HG02759 (cell line): ENCODE results near the gene ZDHHC12.

Experiments
- ATAC-seq: cut with Tn5 transposase; IDR thresholded peaks from one replicate; pipeline ENCODE4 v1.9.1; 2021; ENCODE audit warnings: mild to moderate bottlenecking, moderate library complexity; ENCODE audit not compliant: unreplicated experiment

The ZDHHC12 gene, protein sequence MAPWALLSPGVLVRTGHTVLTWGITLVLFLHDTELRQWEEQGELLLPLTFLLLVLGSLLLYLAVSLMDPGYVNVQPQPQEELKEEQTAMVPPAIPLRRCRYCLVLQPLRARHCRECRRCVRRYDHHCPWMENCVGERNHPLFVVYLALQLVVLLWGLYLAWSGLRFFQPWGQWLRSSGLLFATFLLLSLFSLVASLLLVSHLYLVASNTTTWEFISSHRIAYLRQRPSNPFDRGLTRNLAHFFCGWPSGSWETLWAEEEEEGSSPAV

DNA sequence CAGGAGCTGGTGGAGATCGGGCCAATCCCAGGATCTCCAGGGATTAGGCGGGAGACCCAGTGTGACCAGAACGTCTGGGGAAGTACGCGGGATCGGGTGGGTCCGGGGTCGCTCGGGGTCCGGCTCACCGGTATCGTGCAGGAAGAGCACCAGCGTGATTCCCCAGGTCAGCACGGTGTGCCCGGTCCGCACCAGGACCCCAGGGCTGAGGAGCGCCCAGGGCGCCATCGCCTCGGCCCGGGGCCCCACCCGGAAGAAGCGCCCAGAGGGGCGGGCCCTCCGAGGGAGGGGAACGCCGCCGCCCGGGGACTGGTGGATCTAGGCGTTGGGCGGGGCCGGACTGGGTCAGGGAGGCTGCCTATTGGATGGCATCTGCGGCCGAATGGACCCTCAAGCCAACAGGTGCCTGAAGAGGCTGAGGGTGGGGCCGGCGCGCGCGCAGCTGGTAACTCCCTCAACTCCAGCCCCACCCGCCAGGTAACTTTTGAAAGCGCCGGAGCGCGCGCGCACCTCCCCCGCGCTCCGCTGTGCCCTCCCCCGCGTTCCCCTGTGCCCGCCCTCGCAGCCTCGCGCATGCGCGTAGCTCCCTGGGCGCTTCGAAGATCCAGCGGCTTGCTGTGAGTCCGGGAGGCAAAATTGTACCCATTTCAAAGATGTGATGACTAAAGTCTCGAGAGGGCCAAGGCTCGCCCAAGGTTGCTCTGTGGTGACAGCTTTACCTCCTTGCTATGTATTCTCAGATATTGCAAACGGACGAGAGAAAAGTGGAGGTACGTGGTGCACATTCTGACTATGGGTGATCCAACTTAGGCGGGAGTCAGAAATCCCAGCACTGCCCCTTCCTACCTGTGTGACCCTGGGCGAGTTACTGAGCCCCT is at the start of gene ZDHHC12:
TSS of gene ZDHHC12 (minus strand) at position 262 of the 878 bp plus-strand sequence. CDS start at position 228, 34 bp downstream.
- ATAC-seq: peak; percentile 95

- ATAC-seq: no peak
These were observed 49.1 kb upstream of the ZDHHC12 start for GRCh38 chr9:128773049-128773448.

- peak; percentile 96 for ATAC-seq
These were observed 48.0 kb upstream of the ZDHHC12 start, which contains the start of gene ZER1 for GRCh38 chr9:128771745-128772519. TSS of gene ZER1 (minus strand) at chr9:128771927. CDS start at chr9:128755565, 16,362 bp downstream.

- peak; percentile 34 for ATAC-seq
These were observed 47.3 kb upstream of the ZDHHC12 start for GRCh38 chr9:128771094-128771721.

GRCh38 chr9:128770286-128771030 is 46.5 kb upstream of the ZDHHC12 start:
- ATAC-seq: no peak

GRCh38 chr9:128768606-128769005 is 44.7 kb upstream of the ZDHHC12 start:
- no peak for ATAC-seq

DNA sequence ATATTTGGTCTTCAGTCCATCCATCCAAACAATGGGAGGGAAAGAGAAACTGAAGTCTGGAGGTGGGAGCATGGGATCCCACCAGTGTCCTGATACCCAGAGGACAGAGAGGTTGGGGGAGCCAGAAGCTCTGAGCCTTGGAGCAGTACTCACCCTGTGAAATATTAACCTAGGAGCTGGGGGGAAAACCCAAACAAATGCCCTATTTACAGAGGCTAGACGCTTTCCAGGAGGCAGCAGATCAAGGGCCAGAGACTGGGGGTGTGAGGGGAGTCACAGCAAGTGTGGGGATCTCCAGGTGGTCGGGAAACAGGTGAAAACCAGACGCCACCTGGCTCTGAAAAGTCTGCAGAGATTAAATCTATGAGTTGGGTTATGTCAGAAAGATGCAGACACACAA is 41.6 kb upstream of the ZDHHC12 start:
- no peak for ATAC-seq

- ATAC-seq: no peak
These were observed 40.4 kb upstream of the ZDHHC12 start for GRCh38 chr9:128764361-128764760.

GRCh38 chr9:128762671-128763449 is 38.9 kb upstream of the ZDHHC12 start:
- no peak for ATAC-seq

- no peak for ATAC-seq
These were observed 33.7 kb upstream of the ZDHHC12 start for GRCh38 chr9:128757602-128758001.

DNA sequence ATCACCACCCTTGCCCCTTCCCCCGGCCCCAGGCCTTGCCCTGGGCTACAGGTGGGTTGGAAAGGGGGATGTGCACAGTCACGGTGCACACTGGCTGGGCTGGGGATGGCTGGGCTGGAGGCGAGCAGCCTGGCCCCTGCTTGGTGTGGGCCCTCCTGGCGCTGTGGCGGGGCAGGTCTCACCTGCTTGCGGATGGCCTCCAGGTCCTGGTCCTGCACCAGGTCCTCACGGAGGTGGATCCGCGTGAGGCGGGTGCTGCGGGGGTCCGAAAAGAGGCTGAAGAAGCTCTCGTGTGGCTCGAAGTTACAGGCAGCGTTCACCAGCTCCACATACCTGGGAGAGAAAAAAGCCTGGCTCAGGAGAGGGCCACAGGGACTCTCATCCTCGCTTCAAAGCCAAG is 29.7 kb upstream of the ZDHHC12 start:
- no peak for ATAC-seq

DNA sequence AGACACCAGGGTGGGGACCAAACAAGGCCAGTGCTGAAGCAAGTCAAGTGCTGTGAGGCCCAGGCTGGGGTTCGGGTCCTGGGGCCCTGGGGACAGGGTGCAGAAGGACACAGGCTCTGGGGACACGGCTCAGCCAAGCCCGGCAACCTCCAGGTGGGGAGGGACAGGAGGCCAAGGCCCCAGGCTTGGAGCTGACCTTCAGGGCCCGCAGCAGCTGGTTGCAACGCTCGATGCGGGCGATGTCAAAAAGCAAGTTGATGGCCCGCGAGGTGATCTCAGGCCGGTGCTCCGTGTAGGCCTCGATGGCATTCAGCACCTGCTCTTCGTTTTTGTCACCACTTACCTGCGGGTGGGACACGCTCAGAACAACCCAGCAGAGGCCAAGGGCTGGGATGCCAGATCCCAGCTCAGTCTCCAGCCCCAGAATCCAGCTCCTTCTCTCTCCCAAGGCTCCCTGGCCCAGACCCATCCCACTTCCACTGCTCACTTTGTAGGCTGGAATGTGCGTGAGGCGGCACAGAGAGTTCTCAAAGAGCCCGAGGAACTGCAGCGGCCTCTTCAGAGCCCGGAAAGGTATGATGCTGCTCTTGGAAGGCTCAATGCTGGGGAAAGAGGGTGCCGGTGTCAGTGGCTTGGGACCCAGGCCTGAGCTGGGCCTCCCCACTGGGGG is 27.1 kb upstream of the ZDHHC12 start:
- ATAC-seq: no peak

DNA sequence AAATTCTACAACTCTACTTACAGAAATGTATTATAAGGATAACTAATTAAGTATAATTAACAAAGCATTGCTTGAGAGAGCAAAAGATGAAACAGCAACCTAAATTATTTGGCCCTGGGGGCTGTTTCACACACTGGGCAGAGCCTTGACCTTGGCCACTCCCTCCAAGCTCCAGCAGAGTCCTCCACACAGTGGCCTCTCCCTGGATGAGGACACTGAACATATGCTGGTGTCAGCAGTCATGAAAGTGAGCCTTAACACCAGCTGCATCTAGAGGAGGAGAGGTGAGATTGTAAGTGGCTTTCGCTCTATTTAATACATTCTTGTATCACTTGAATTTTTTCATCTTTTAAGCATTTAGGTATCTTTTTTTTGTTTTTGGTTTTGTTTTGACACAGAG is 23.3 kb upstream of the ZDHHC12 start:
- ATAC-seq: no peak

GRCh38 chr9:128743421-128743820 is 19.5 kb upstream of the ZDHHC12 start:
- ATAC-seq: no peak

DNA sequence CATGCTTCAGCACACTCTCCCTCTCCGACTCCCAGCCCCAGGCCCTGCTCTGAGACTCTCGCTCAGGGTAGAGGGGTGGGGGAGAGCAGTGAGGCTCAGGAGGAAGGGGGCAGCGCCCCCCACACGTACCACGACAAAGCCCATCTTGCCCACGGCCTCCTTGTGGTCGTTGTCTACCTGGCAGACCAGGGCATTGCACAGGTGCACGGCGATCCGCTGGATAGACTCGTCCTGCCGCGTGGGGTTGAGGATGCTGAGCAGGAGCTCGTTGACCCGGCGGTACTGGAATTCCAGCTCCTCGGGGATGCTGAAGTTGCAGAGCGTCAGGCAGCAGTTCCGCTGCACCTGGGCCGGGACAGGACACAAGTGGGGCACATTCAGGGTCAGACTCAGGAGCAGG is 18.5 kb upstream of the ZDHHC12 start:
- no peak for ATAC-seq

- ATAC-seq: no peak
These were observed 11.4 kb upstream of the ZDHHC12 start for GRCh38 chr9:128735373-128735772.

GRCh38 chr9:128733256-128733655 is 9.3 kb upstream of the ZDHHC12 start:
- no peak for ATAC-seq

- no peak for ATAC-seq
These were observed 8.6 kb upstream of the ZDHHC12 start for GRCh38 chr9:128732576-128732975.

- ATAC-seq: no peak
These were observed 7.8 kb upstream of the ZDHHC12 start for GRCh38 chr9:128731691-128732090.
